OCI-LY1 (cell line): ENCODE measurements around the gene GDI1.

Experiments
- H2AFZ ChIP-seq: fragments of 200-600 bp; sonication (generic), shearing (Covaris generic); 2 replicates; pipeline ENCODE4 v1.6.0; 2014; ENCODE audit warnings: antibody characterized with exemption, mild to moderate bottlenecking, low read length
- H3F3A ChIP-seq: fragments of 200-600 bp; sonication (generic), shearing (Covaris generic); 2 replicates; pipeline ENCODE4 v1.6.0; 2014; ENCODE audit warnings: mild to moderate bottlenecking, antibody characterized with exemption, low read length, moderate library complexity; ENCODE audit not compliant: insufficient read depth
- H3K27ac ChIP-seq: fragments of 200-600 bp; sonication (generic); 2 replicates; pipeline ENCODE4 v1.5.1; 2014; ENCODE audit warnings: low read length, mixed run types, mild to moderate bottlenecking, low read depth; ENCODE audit not compliant: poor library complexity, severe bottlenecking
- H3K27me3 ChIP-seq: fragments of 200-600 bp; sonication (generic); 2 replicates; pipeline ENCODE4 v1.6.0; 2014; ENCODE audit warnings: antibody characterized with exemption, mild to moderate bottlenecking, low read length, moderate library complexity; ENCODE audit not compliant: insufficient read depth
- H3K36me3 ChIP-seq: fragments of 200-600 bp; sonication (generic); 2 replicates; pipeline ENCODE4 v1.6.1; 2014; ENCODE audit warnings: mild to moderate bottlenecking, antibody characterized with exemption, low read length, moderate library complexity, mixed read lengths; ENCODE audit not compliant: insufficient read depth
- H3K4me1 ChIP-seq: fragments of 200-600 bp; sonication (generic); 2 replicates; pipeline ENCODE4 v1.5.1; 2014; ENCODE audit warnings: mild to moderate bottlenecking, low read length, moderate library complexity; ENCODE audit not compliant: insufficient read depth, severe bottlenecking
- H3K4me2 ChIP-seq: fragments of 200-600 bp; sonication (generic), shearing (Covaris generic); 2 replicates; pipeline ENCODE4 v1.6.1; 2014; ENCODE audit warnings: low read length
- H3K4me3 ChIP-seq: fragments of 200-600 bp; sonication (generic); 2 replicates; pipeline ENCODE4 v1.5.1; 2014; ENCODE audit warnings: low read length, low read depth, mild to moderate bottlenecking, mixed read lengths; ENCODE audit not compliant: poor library complexity, severe bottlenecking
- H3K79me2 ChIP-seq: fragments of 200-600 bp; shearing (Covaris generic); 2 replicates; pipeline ENCODE4 v1.6.1; 2016; ENCODE audit warnings: mixed run types, low read length, mixed read lengths; ENCODE audit not compliant: insufficient read depth
- H3K9ac ChIP-seq: fragments of 200-600 bp; sonication (generic), shearing (Covaris generic); 2 replicates; pipeline ENCODE4 v1.6.1; 2014; ENCODE audit warnings: mild to moderate bottlenecking, low read length, mixed read lengths
- H3K9me2 ChIP-seq: fragments of 200-600 bp; sonication (generic), shearing (Covaris generic); 2 replicates; pipeline ENCODE4 v1.6.1; 2014; ENCODE audit warnings: low read depth, mild to moderate bottlenecking, low read length, mixed read lengths
- H3K9me3 ChIP-seq: fragments of 200-600 bp; shearing (Covaris generic); 2 replicates; pipeline ENCODE4 v1.6.1; 2014; ENCODE audit warnings: low read length, mixed read lengths
- H4K20me1 ChIP-seq: fragments of 200-600 bp; sonication (generic), shearing (Covaris generic); 2 replicates; pipeline ENCODE4 v1.6.0; 2016; ENCODE audit warnings: mild to moderate bottlenecking, low read length; ENCODE audit not compliant: insufficient read depth
- EZH2 ChIP-seq: fragments of 200-600 bp; sonication (generic), shearing (Covaris generic); IDR thresholded peaks from 2 replicates; pipeline ENCODE4 v1.8.0; 2017; ENCODE audit warnings: borderline replicate concordance, mixed run types, mild to moderate bottlenecking, antibody characterized with exemption, low read length, moderate library complexity, mixed read lengths
- TF ChIP-seq, protein P1 (sequence below): fragments of 200-600 bp; sonication (generic), shearing (Covaris generic); IDR thresholded peaks from 2 replicates; pipeline ENCODE4 v1.5.1; 2017; ENCODE audit warnings: mild to moderate bottlenecking, antibody characterized with exemption, low read length, moderate library complexity, mixed read lengths

GDI1 gene

DNA sequence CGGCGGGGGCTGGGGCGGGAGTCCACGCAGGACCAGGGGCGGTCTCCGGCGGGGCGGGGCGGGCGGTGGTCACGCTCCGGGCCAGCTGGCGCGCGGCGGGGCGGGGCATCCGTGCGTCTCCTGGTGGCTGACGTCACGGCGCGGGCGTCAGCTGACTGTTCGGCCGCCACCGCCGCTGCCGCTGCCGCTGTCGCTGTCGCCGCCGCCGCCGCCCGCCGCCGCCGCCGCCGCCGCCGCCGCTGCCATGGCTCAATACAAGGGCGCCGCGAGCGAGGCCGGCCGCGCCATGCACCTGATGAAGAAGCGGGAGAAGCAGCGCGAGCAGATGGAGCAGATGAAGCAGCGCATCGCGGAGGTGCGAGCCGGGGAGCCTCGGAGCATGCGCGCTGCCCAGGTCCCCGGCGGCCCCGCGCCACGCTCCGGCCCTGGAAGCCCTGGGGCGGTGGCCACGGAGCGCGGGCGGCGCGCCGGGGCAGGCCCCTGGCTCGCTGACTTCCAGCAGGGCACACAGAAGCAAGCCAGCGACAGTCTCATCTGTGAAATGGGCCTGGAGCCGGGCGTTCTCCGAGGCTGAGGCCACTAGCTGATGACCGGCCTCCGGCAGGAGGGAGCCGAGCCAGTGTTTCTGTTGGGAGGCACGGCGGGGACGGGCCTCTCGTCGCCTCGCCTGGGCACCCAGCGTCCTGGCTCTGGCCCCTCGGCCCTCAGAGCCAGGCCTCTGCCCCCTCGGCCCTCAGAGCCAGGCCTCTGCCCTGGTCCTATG lies 7.2 kb downstream of the GDI1 start, which contains the start of gene FAM50A:
TSS of gene FAM50A (plus strand) at position 150 of the 763 bp plus-strand sequence. CDS start at position 245, 95 bp downstream.
- Histone ChIP-seq H4K20me1 (no peaks in the 10 kb centered on the region), H3K4me2 (peak within 1 kb of the TSS; percentile 55), H3K79me2 (no peaks in the 10 kb centered on the region), H3K9ac (peak within 1 kb of the TSS; percentile 60), H3K4me3 (peak within 1 kb of the TSS; percentile 60), H2AFZ (no peak within 1 kb of the TSS), H3K27ac (no peak within 1 kb of the TSS), H3K9me3 (no peaks in the 10 kb centered on the region), H3K27me3 (no peaks in the 10 kb centered on the region), H3K4me1 (peaks cover 20% of the 10 kb centered on the region), H3K36me3 (peaks cover 22% of the 10 kb centered on the region), H3F3A (no peaks in the 10 kb centered on the region), H3K9me2 (no peaks in the 10 kb centered on the region)
- TF ChIP-seq, protein P1, sequence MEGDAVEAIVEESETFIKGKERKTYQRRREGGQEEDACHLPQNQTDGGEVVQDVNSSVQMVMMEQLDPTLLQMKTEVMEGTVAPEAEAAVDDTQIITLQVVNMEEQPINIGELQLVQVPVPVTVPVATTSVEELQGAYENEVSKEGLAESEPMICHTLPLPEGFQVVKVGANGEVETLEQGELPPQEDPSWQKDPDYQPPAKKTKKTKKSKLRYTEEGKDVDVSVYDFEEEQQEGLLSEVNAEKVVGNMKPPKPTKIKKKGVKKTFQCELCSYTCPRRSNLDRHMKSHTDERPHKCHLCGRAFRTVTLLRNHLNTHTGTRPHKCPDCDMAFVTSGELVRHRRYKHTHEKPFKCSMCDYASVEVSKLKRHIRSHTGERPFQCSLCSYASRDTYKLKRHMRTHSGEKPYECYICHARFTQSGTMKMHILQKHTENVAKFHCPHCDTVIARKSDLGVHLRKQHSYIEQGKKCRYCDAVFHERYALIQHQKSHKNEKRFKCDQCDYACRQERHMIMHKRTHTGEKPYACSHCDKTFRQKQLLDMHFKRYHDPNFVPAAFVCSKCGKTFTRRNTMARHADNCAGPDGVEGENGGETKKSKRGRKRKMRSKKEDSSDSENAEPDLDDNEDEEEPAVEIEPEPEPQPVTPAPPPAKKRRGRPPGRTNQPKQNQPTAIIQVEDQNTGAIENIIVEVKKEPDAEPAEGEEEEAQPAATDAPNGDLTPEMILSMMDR, result no peak

DNA sequence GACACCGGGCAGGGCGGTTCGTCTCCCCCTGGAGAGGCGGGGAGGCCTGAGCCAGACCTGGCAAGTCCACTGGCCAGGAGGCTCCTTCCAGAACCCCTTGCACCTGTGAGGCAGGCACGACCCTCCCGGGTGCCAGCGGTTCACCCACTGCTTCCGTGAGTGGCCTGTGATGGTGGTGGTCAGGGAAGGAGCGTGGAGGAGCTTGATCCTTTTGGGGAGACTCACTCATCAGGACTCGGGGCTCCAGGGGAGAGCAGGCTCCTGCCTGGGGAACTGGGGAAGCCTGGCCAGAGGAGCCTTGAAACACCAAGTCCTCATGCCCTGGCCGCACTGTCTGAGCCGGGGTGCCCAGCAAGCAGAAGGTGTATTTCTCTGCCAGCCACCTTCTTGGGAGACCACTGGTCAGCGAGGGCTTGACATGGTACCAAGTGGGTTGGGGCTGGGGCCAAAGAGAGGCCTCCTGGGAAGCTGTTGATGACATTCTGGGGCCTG lies 7.8 kb downstream of the GDI1 start:
- peaks cover 20% of the 10 kb centered on the region for H3K4me1 ChIP-seq
- TF ChIP-seq, protein P1, result no peak
- TF ChIP-seq EZH2, result no peak
- H3K9ac ChIP-seq, result peak overlapping the region; percentile 60
- H3K9me2 ChIP-seq, result no peaks in the 10 kb centered on the region
- H3F3A ChIP-seq, result no peaks in the 10 kb centered on the region
- no peaks in the 10 kb centered on the region for H3K79me2 ChIP-seq
- no peaks in the 10 kb centered on the region for H3K27me3 ChIP-seq
- H2AFZ ChIP-seq, result no peak overlapping the region
- no peaks in the 10 kb centered on the region for H3K9me3 ChIP-seq
- H3K4me3 ChIP-seq, result peak overlapping the region; percentile 60
- no peak overlapping the region for H3K27ac ChIP-seq
- no peaks in the 10 kb centered on the region for H4K20me1 ChIP-seq
- H3K36me3 ChIP-seq, result peaks cover 20% of the 10 kb centered on the region
- peak overlapping the region; percentile 52 for H3K4me2 ChIP-seq

DNA sequence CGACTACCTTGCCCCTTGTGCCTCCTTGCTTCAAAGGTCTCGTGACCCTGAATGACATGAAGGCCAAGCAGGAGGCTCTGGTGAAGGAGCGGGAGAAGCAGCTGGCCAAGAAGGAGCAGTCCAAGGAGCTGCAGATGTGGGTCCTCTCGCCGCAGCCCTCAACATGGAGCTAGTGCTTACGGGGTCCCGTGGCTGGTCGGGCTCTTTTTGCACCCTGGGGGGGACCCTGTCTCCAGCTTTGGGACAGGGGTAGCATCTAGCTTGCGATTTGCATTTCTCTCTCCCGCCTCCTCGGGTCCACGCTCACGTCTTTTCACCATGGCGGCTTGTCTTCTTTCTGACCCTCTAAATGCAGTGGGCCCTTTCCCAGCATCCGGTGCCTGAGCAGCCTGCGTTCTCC lies 8.8 kb downstream of the GDI1 start:
- Histone ChIP-seq H3K27me3 (no peaks in the 10 kb centered on the region), H3K4me3 (no peak overlapping the region), H3K27ac (no peak overlapping the region), H3K4me1 (peaks cover 20% of the 10 kb centered on the region), H3K9me2 (no peaks in the 10 kb centered on the region), H3K4me2 (no peak overlapping the region), H3K36me3 (peaks cover 17% of the 10 kb centered on the region), H2AFZ (no peak overlapping the region), H4K20me1 (no peaks in the 10 kb centered on the region), H3F3A (no peaks in the 10 kb centered on the region), H3K9ac (no peak overlapping the region), H3K79me2 (no peaks in the 10 kb centered on the region), H3K9me3 (no peaks in the 10 kb centered on the region)
- TF ChIP-seq, protein P1, result no peak
- no peak for TF ChIP-seq EZH2
